GM18498 (cell line): ENCODE data around the gene CASK.

Source experiments
- ATAC-seq: cut with Tn5 transposase; IDR thresholded peaks from one replicate; pipeline ENCODE4 v1.9.1; 2021; ENCODE audit warnings: mild to moderate bottlenecking, moderate library complexity; ENCODE audit not compliant: unreplicated experiment

The CASK gene

DNA sequence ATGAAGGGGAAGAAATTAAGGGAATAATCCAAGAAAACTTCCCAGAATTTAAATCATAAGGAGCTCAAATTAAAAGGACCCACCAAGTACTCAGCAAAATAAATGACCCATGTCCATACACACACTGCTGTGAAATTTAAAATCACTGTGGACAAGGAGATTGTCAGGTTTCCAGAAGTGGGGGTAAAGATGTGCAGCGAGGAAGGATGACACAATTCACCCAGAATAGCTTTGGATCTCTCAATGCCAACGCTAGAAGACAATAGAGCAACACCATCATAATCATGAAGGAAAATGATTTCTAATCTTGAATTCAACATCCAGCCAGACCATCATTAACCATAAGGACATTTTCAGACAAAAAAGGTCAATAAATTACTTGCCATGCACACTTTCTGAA is 65.7 kb downstream of the CASK start:
- no peak for ATAC-seq

DNA sequence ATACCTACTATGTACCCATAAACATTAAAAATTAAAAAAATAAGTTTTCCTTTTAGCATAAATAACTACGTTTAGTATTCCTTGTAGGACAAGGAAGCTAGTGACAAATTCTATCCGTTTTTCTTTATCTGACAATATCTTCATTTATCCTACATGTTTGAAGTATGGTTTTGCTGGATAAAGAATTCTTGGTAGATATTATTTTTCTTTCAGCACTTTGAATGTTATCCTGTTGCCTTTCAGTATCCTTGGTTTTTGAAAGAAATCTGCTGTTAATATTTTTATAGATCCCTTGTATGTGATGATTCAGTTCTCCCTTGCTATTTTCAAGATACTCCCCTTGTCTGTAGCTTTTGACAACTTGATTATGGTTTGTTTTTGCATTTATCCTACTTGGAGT is 76.6 kb downstream of the CASK start:
- ATAC-seq, result no peak

DNA sequence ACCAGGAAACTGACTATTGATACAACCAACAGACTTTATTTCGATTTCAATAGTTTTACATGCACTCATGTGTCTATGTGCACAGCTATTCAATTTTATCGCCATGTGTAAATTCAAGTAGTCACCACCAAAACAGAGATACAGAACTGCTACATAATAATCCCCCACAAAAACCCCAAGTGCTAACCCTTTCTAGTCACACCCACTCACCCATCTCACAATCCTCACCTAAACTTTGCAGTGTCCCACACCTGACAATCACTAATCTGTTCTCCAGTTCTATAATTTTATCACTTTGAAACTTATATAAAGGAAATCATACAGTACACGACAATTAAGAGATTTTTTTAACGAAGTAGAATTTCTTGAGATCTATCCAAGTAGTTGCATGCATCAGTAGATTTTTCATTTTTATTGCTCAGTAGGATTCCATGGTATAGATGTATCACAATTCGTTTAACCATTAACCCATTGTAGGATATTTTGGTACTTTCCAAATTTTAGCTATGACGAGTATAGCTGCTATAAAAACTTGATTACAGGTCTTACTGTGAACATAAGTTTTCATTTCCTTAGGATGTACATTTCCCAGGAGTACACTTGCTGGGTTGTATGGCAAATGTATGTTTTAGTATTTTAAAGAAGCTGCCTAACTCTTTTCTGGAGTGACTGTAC is 85.9 kb downstream of the CASK start:
- no peak for ATAC-seq

DNA sequence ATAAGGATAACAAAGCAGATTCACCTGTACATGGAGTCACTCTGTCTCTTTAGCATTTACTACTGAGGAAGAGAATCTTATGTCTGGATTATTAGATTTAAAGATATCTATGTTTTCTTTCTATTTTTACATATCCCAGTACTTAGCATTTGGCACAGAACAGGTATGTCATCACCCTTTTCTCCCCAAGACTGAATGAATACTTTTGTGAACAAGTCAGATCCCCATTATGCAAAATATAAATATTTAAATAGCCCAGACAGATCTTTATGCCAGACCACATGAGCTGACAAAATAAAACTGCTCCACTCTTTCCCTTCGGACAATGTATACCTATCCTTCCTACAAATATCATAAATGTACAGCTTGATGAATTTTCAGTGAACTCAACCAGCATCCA is 94.5 kb downstream of the CASK start:
- ATAC-seq, result no peak

DNA sequence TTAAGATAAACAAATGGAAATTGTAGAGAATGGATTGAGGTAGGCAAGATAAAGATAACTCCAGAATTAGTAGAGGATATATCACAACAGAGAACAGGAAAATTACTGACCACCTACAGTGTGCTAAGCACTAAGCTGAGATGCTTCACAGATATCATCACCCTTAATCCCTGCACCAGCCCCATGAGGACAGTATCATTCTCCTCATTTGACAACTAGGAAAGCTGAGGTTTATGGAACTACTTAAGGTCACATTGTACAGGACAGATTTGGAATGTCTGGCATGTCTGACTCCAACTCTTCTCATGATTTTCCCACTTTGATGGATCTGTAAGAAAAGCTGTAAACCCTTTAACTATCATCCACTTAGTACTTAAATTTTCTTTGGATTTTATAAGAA is 95.5 kb downstream of the CASK start:
- no peak for ATAC-seq

DNA sequence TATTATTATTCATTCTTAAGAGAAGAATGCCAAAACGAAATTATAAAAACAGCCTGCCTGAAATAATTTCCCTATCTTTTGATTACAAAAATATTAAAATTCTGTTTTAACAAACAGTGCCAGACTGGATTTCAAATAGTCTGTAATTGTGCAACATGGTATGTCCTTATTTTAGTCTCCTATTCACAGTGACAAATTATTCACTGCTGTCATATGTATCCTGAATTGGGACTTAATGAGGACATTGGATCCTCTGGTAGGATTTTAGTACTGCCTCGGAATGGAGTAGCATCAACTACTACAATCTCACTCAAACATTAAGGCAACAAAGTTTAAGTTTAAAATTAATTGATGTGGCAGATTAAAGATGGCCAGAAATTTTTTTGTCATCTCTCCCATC is 97.6 kb downstream of the CASK start:
- ATAC-seq, result no peak

DNA sequence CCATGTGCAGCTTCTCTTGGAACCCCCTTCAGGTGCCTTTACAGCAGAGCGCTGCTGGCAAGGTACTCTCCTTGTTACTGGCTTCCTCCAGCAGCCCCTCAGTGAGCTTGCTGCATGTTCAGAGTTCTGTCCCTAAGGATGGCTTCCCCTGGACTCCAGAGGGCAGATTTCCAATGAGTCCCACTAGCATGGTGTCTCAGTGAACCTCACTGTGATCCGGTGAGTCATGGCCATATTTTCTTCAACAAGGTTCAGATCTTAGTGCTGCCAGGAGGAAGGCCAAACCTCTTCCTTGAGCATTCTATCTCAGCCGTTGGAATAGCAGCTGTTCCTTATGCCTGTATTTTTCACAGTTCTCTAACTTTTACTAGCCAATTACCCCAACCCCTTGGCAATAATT is 98.8 kb downstream of the CASK start:
- no peak for ATAC-seq

DNA sequence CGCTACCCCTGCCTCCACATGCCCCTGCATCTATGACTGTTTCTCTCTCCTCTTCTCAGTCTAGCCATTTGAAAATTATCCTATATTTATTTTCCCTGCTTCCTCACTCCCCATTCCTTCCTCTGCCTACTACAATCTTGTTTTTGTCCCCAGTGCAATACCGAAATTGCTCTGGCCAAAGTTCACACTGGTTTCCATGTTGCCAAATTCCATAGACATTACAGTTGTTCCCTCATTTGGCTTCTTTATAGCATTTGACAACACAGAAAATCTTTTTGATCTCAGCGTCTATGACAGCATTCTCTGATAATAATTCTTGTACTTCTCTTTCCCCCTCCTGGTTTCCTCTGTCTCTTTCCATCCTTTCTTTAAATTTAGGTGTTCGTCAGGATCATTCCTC is 100.0 kb downstream of the CASK start:
- ATAC-seq, result no peak

DNA sequence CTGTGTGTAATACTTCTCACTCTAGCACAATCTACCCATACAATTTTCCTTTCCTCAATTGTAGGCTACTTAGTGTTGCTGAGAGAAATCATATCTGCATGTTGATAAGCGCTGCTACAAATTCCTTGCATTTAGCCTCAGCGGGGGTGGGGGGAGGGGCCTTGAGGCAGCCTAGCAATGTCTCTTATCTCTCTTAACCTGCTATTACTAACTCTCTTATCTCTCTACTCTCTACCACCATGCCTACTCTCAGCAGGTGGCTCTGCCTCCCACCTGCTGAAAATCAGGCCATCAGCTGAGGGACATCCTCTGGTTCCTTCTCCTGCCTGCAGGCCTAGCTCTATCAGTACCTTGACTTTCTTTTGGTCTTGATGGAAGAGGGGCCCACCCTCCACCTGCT is 100.5 kb downstream of the CASK start:
- no peak for ATAC-seq

DNA sequence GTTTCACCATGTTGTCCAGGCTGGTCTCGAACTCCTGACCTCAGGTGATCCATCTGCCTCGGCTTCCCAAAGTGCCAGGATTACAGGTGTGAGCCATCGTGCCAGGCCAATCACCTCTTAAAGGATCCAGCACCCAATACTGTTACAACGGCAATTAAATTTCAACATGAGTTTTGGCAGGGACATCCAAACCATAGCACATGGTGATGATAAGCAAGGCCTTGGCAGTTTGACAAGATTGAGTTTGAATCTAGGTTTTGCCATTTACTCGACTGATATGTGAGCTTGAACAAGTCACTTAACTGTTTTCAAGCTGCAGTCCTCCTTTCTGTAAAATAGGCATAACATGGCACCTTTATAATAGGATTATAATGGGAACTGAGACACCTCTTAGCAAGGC is 115.3 kb downstream of the CASK start:
- no peak for ATAC-seq

DNA sequence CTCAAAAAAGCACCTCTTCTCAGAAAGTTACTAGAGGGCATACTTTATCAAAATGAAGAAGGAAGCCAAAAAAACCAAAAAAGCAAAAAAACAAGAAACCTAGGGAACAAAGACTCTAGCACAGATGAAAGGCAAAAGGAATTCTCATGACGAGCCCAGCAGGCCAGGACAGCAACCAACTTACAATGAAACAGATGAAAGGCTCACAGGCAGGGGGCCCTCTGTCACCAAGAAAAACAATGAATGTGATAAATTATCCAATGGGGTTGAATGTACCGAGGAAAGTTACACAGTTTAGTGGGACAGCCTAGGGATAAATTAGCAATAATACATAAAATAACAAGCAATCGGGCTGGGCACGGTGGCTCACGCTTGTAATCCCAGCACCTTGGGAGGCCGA is 120.4 kb downstream of the CASK start:
- ATAC-seq, result no peak

DNA sequence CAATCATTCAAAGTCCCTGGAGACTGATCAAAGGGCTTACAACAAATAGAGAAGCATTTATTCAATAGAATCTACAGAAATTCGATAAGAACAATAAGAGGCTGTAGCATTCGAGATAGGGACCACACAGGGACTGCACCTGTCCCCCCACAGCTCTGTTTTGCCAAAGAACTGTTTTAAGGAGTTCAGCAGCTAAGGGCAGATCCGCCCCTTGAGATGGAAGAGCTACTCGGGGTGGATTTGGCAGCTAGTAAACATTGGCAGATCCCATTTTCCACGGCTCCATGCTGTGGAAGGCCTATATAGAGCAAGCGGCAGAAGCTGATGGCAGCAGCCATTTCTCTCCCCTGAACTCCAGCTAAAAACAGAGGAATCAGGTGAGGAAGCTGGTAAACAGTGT is 123.7 kb downstream of the CASK start:
- no peak for ATAC-seq

DNA sequence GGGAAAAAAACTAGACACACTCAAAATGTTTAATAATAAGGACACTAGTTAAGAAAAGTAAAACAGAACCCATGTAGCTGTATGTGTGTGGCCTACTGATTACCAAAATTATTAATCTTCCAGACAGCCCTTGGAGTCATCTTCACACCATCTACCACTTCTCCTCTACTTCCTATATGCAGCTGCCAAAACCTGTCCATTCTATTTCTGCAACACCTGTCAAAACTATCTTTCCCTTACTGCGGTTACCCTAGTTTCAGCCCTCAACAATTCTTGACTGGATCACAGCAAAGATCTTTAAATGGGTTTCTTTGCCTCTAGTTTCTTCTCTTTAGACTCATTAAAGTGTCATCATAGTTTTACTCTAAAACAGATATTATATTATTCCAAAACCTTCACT is 126.8 kb downstream of the CASK start:
- ATAC-seq, result peak; percentile 61

DNA sequence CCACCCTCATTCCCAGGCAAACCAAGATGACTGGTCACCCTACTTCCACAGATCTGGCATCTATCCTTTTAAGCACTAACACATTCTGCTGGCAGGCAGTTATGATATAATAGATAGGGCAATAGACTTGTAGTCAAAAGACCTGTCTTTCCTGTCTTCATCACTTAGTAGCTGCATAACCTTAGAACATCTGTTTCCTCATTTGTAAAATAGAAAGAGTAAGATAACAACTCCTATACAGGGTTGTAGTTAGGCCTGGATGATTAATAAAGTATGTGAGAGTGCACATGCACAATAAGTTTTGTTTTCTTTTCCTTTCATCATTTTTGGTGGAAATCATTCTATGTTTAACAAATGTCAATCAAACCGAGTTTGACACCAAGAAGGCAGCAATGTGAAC is 127.3 kb downstream of the CASK start:
- peak; percentile 21 for ATAC-seq

DNA sequence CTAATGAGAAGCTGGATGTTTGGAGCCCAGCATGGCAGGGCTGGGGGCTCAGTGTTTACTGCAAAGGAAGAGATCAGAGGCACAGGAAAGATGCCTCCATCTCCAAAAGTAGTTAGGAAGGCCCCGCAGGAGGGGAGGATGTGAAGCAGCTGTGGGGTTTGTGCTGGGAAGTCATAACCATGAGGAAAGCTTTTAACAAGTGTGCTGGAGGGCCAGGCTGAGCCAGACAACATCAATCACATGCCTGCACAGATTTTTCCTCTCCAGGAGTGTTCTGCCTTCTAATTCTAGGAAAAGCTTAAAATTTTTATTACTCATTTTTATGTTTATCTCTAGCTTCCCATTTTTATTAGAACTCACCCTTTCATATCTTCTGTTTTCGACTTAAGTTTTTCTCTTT is 134.0 kb downstream of the CASK start:
- ATAC-seq, result no peak

DNA sequence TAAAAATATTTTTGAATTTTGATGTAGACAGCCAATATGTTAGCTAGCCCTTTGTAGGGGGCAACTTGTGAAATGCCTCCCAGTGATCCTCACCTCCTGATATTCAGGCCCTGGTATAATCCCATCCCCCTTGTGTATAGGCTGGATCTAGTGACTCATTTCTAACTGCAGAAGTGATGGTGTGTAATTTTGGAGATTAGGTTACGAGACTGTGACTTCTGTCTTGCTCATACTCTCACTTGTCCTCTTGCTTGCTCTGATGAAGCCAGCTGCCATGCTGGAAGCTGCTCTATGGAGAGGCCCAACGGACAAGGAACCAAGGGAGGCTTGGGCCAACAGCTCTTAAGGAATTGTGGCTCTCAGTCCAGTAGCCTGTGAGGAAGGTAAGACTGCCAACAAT is 137.7 kb downstream of the CASK start:
- ATAC-seq, result no peak

DNA sequence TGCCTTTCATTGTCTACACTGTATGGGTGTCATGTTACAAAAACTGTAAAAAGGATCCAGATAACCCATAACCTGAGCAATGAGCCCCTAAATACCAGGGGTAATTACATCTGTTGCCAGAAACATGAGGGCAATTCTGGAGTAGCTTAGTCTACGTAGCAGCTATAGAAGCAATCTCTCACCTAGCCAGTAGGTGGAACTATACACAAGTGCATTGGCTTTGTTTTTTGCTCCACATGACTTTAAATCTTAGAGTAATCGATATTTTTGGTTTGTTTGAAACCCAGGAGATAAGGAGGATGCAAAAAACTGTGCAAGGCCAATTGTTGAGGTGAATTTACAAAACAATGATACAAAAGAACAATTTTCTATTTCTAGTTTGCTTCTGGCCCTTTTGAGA is 141.9 kb downstream of the CASK start:
- peak; percentile 54 for ATAC-seq

DNA sequence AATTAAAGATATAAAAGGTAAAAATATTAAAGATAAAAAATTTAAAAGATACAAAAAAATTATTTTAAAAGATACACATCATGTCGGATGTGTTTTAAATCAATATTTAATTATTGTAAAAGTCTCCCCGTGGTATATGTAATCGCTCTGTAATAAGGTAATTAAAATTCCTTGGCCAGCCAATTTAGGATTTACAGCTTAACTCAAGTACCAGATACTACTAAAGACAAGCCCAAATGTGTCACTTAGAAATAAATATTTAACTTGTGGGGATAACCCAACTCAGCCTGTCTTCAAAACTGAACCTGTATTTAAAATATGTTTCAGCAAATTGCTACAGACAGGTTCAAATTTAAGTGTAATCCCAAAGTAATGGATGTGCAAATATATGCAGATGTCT is 143.4 kb downstream of the CASK start:
- ATAC-seq, result no peak

DNA sequence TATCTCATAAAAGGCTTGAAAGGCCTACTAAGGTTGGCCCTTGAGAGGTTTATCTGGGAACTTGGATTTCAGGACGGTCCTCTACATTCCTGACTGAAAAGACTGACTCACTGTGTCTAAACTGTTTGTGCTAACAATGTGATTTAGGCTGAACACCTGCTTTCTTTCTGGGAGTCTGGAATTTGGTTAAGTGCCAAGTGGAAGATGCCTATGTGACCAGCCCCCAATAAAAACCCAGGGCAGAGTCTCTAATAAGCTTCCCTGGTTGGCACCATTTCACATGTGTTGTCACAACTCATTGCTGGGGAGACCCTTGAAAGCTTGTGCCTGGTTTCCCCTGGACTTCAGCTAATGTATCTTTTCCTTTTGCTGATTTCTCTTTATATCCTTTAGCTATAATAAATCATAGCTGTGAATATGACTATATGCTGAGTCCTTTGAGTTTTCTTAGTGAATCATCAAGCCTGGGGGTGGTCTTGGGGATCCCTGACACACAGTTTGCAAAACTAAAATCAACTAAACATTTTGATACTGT is 144.3 kb downstream of the CASK start:
- no peak for ATAC-seq

DNA sequence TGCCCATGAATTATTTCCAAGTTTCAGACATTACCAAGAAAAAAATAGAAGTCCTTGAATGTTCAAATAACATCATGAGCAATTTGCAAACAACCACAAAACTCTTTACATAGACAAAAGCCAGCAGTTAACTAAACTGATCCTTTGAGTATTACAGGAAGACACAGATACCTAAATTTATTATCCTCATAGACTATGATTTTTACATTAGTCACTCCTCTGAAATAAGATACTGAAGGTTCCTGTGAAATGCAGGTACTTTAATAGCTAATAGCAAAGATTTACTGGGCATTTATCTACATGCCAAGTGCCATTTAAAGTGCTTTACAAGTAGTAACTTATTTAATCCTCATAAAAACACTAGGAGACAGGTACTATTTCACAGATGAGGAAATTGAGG is 161.7 kb downstream of the CASK start:
- ATAC-seq, result no peak

DNA sequence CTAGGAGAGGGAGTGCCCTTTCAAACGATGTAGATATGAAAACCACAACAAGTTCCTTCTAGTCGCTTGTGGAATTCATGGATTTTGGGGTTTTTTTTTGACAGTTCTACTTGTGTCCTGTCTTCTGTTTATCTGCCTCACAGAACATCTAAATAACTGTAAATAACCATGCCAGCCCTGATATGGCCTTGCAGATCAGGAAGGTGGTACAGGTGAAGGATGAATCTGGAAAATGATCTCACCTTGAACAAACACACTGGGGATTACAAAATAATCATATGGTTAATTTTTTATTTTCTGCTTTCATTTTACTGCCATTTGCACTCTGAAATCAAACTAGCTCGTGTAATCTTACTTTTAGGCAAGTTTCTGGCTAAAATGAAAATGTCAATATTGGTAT is 162.2 kb downstream of the CASK start:
- ATAC-seq, result no peak

DNA sequence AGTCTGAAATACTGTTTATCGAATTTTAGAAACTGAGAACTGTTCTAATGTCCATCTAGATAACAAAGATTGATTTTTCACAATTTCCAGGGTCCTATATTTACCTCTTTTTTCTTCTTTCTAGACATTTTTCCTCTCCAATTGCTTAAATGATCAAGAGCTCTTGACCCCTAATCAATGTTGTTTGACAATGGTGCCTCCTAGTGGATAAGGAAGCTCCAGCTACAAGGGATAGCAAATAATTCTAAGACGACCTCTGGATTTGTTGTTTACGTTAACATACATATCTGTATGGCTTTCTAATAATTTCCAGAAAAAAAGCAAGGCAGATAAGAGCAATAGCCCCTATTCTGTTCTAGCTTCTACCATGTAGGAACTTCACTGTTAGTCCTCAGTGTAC is 163.5 kb downstream of the CASK start:
- ATAC-seq, result no peak

DNA sequence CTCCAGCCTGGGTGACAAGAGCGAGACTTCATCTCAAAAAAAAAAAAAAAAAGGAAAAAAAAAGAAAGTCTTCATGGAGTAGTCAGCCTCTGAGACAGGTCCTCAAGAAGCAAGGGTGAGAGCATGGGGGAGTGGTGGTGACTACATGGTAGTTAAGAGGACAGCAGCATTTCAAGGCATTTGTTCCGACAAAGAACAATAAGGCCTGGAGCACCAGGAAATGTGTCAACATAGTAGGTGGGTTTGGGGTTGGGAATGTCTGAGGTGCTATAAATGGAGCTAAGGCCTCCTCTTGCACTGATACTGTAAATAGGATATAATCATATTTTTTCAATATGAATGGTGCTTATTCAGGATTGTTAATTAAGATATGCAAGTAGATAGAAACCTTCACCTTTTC is 165.0 kb downstream of the CASK start:
- ATAC-seq, result no peak
